Stomach (tissue), 9 donors: ENCODE results near the gene ATG7. TPM values are rescaled to one million over a fixed set of nuclear protein-coding genes. Genes with fewer than 3 reads are reported as not detected.

ENCODE experiments used
- DNase-seq, 2 donors: peaks; one replicate each; pipeline versions ENCODE4 v3.0.0 to v3.0.0-alpha.2; 2013 to 2019
- H3K27ac ChIP-seq, 5 donors: fragments of 200-600 bp in 4 of 5; sonication (generic) in 4 of 5; one replicate each; pipeline ENCODE4 v1.5.1; 2013 to 2019; ENCODE audit warnings: mild to moderate bottlenecking in 1 of 5, moderate library complexity in 1 of 5
- H3K27me3 ChIP-seq, 3 donors: fragments of 200-600 bp; sonication (generic); one replicate each; pipeline ENCODE4 v1.5.1; 2017 to 2019; ENCODE audit warnings: mixed run types in 1 of 3
- H3K36me3 ChIP-seq, 4 donors: fragments of 200-600 bp; sonication (generic); 1 replicate in 3 of 4; 2 replicates in 1 of 4; pipeline ENCODE4 v1.5.1; 2016 to 2019
- H3K4me1 ChIP-seq, 4 donors: fragments of 200-600 bp; sonication (generic); one replicate each; pipeline ENCODE4 v1.5.1; 2016 to 2019
- H3K4me3 ChIP-seq, 4 donors: fragments of 200-600 bp; sonication (generic) in 3 of 4; one replicate each; pipeline ENCODE4 v1.5.1; 2016 to 2019; ENCODE audit warnings: mild to moderate bottlenecking in 1 of 4
- H3K9me3 ChIP-seq, 4 donors: fragments of 200-600 bp; sonication (generic); one replicate each; pipeline ENCODE4 v1.5.1; 2016 to 2019
- CTCF ChIP-seq, 7 experiments: fragments of 450-650 bp in 4 of 7; fragments of 200-600 bp in 3 of 7; sonication (generic) in 3 of 7; IDR thresholded peaks; one replicate each; pipeline ENCODE4 v1.5.1; 2016 to 2019; ENCODE audit warnings: antibody characterized with exemption in 7 of 7, control low read depth in 2 of 7, mild to moderate bottlenecking in 1 of 7
- EP300 ChIP-seq: sonication (generic); formaldehyde crosslinking; IDR thresholded peaks from one replicate; pipeline ENCODE4 v1.6.1; 2017; ENCODE audit warnings: antibody characterized with exemption
- POLR2A ChIP-seq, 4 donors: fragments of 450-650 bp; IDR thresholded peaks; one replicate each; pipeline ENCODE4 v1.6.1; 2016; ENCODE audit warnings: antibody characterized with exemption in 4 of 4, control low read depth in 2 of 4, mild to moderate bottlenecking in 1 of 4, moderate library complexity in 1 of 4
- POLR2AphosphoS5 ChIP-seq, 3 donors: sonication (generic); formaldehyde crosslinking; IDR thresholded peaks; one replicate each; pipeline ENCODE4 v1.6.1; 2016; ENCODE audit warnings: antibody characterized with exemption in 3 of 3
- WGBS, 5 donors: extraction: QIAGEN DNeasy Blood & Tissue Kit in 3 of 5; methylation state at CpG; one replicate each; pipeline versions ENCODE4 v1.1.5 to v1.1.7; 2013 to 2018; 5-methylcytosine and 5-hydroxymethylcytosine counted together
- intact Hi-C: fragments of 100-400 bp; cut with DNase I; formaldehyde crosslinking; loops from one replicate; pipeline ENCODE4 v1.15.1; 2023; ENCODE audit warnings: low total_unique reads
- polyA plus RNA-seq, 3 donors: library from polyadenylated mRNA; stranded (reverse); fragments of 200-250 nt; gene quantifications; one replicate each; pipeline ENCODE4 v1.2.3, GENCODE V29; 2013
- total RNA-seq, 5 donors: library from RNA; depleted of rRNA; stranded (reverse); fragments of >200 nt; gene quantifications; one replicate each; pipeline versions ENCODE4 v1.1.0 to v1.2.3, GENCODE V29; 2014 to 2016
- donor health status: healthy with polysubstance abuse.
- donor health status: Bipolar disorder and iron deficiency.
- donor health status: healthy.

ATG7 gene
- total and polyA plus RNA-seq, 8 donors = 6.8 to 167 (median 15.1) TPM

DNA sequence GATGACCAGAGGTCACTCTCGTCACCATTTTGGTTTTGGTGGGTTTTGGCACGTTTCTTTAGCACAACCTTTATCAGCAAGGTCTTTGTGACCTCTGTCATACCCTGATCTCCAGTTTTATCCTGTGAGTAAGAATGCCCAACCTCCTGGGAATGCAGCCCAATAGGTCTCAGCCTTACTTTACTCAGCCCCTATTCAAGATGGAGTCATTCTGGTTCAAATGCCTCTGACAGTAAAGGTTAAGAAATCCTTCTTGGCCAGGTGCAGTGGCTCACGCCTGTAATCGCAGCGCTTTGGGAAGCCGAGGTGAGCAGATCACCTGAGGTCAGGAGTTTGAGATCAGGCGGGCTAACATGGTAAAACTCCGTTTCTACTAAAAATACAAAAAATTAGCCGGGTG lies 3.2 kb upstream of the ATG7 start:
- TF ChIP-seq CTCF (IDR thresholded peaks at IDR 0.05) (no peak), POLR2A (IDR thresholded peaks at IDR 0.05) (no peak), EP300 (no peak), POLR2AphosphoS5 (IDR thresholded peaks at IDR 0.05) (no peak)
- WGBS, 5 donors = 80 to 88% (median 84%) methylated on average over 9 of the region's 9 CpGs
- peaks cover 0 to 14% (median 0%) of the 10 kb centered on the region in 3 donors for H3K27me3 ChIP-seq
- H3K4me1 ChIP-seq = peaks cover 14 to 18% (median 17%) of the 10 kb centered on the region in 4 donors
- no peak for DNase-seq
- no peaks in the 10 kb centered on the region for H3K36me3 ChIP-seq
- H3K27ac ChIP-seq = no peak overlapping the region
- H3K9me3 ChIP-seq = no peaks in the 10 kb centered on the region
- no peak overlapping the region for H3K4me3 ChIP-seq
- intact Hi-C loops = no loop called here

- intact Hi-C loops = no loop called here
- Histone ChIP-seq H3K27ac (peak overlapping the region in 4 of 5 donors; percentile 81 to 94 (median 84)), H3K4me3 (peak overlapping the region; percentile 70 to 88 (median 80)), H3K27me3 (no peaks in the 10 kb centered on the region), H3K4me1 (peaks cover 18 to 38% (median 27%) of the 10 kb centered on the region in 4 donors), H3K9me3 (peaks cover 0 to 7% (median 0%) of the 10 kb centered on the region in 4 donors), H3K36me3 (peaks cover 2 to 21% (median 12%) of the 10 kb centered on the region in 4 donors)
- 1 to 2% (median 2%) methylated on average over 9 of the region's 9 CpGs for WGBS, 5 donors
- DNase-seq = no peak
- TF ChIP-seq POLR2AphosphoS5 (IDR thresholded peaks at IDR 0.05) (no peak), POLR2A (IDR thresholded peaks at IDR 0.05) (no peak), CTCF (IDR thresholded peaks at IDR 0.05) (no peak)
Observed at GRCh38 chr3:11272906-11273574, 843 bp downstream of the ATG7 start.

DNA sequence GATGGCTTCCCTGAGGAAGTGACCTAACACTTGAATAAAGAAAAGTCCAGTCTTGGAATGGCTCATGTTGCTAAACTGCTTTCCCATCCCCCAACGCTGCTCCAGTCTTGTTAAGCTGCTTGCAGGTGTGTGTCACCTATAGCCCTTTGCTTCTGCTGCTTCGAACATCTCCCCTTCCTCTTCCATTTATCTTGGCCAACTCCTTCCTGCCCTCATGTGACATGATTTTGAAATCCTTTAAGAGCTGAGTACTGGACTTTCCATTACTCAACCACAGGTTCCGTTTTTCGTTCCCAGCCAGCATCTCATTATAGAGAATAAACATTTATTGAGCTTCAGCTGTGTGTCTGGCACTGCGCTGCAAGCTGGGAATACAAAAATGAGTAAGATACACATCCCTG lies 1.7 kb downstream of the ATG7 start:
- peak overlapping the region in 2 of 4 donors; percentile 70 to 77 for H3K4me3 ChIP-seq

GRCh38 chr3:11274566-11275142 lies 2.5 kb downstream of the ATG7 start:
- peaks cover 2 to 35% (median 18%) of the 10 kb centered on the region in 4 donors for H3K36me3 ChIP-seq
- H3K27ac ChIP-seq = peak overlapping the region in 2 of 5 donors; percentile 71 to 82
- DNase-seq = no peak
- peak overlapping the region in 1 of 4 donors; percentile 70 for H3K4me3 ChIP-seq
- intact Hi-C loops = no loop called here
- TF ChIP-seq POLR2A (IDR thresholded peaks at IDR 0.05) (no peak), POLR2AphosphoS5 (IDR thresholded peaks at IDR 0.05) (no peak), CTCF (IDR thresholded peaks at IDR 0.05) (no peak), EP300 (no peak)
- WGBS, 5 donors = 86 to 90% (median 88%) methylated on average over 6 of the region's 6 CpGs
- no peaks in the 10 kb centered on the region for H3K27me3 ChIP-seq
- H3K9me3 ChIP-seq = peaks cover 0 to 7% (median 0%) of the 10 kb centered on the region in 4 donors
- H3K4me1 ChIP-seq = peaks cover 18 to 45% (median 27%) of the 10 kb centered on the region in 4 donors

More for the DNA sequence above, 1.7 kb downstream of the ATG7 start:
- H3K9me3 ChIP-seq = peaks cover 0 to 7% (median 0%) of the 10 kb centered on the region in 4 donors
- TF ChIP-seq CTCF (IDR thresholded peaks at IDR 0.05) (no peak), POLR2AphosphoS5 (IDR thresholded peaks at IDR 0.05) (peak in 2 of 3 donors; percentile 5 to 13)
- H3K27me3 ChIP-seq = no peaks in the 10 kb centered on the region
- H3K4me1 ChIP-seq = peaks cover 18 to 42% (median 27%) of the 10 kb centered on the region in 4 donors
- peak in 1 of 2 donors; percentile 28 for DNase-seq
- H3K36me3 ChIP-seq = peaks cover 2 to 30% (median 15%) of the 10 kb centered on the region in 4 donors
- peak overlapping the region in 2 of 5 donors; percentile 82 to 94 for H3K27ac ChIP-seq
- WGBS, 5 donors = 61 to 82% (median 79%) methylated on average over 5 of the region's 5 CpGs
- intact Hi-C loops = no loop called here
